ENCODE data around the gene TLN1. TPM values are rescaled to one million over a fixed set of nuclear protein-coding genes. Genes with fewer than 3 reads are reported as not detected.

Gene TLN1
- polyA plus RNA-seq, 1 donor, result 117 TPM

DNA sequence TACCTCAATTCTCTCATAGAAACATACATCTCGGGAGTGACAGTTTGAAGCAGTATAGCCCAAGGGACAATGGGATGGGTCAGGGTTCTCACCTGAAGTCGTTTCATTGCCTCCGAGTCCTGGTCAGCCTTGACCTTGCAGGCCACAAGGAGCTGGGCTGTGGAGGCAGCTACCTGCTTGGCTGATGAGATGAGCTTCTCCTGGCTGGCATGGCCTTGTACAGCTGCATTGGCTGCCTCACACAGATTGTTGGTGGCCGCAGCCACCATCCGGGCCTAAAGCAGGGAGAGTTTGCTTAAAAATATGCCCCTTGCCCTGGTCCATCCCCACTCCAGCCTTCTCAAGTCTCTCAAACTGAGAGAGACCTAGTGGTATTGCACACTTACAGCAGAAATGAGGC lies 33.8 kb downstream of the TLN1 start:
- no peaks in the 10 kb centered on the region for H3K9me3 ChIP-seq (ENCODE audit: control insufficient read depth, low read depth, low read length)
- no peak overlapping the region for H3K27ac ChIP-seq (ENCODE audit: low read length)
- WGBS (ENCODE audit: insufficient coverage, low lambda C conversion rate), result no CpG with 5 or more reads among the region's 5 CpGs
- H3K4me1 ChIP-seq (ENCODE audit: control insufficient read depth, insufficient read depth, low read length), result no peaks in the 10 kb centered on the region
- no peak for DNase-seq
- H3K27me3 ChIP-seq (ENCODE audit: control insufficient read depth, insufficient read depth, low read length), result no peaks in the 10 kb centered on the region
- H3K4me3 ChIP-seq (ENCODE audit: low read length), result no peak overlapping the region
- H3K36me3 ChIP-seq (ENCODE audit: control insufficient read depth, insufficient read depth, low read length), result peaks cover 65% of the 10 kb centered on the region

- H3K27me3 ChIP-seq (ENCODE audit: control insufficient read depth, insufficient read depth, low read length), result no peaks in the 10 kb centered on the region
- H3K27ac ChIP-seq (ENCODE audit: low read length), result no peak overlapping the region
- H3K9me3 ChIP-seq (ENCODE audit: control insufficient read depth, low read depth, low read length), result no peaks in the 10 kb centered on the region
- no peak overlapping the region for H3K4me3 ChIP-seq (ENCODE audit: low read length)
- peaks cover 58% of the 10 kb centered on the region for H3K36me3 ChIP-seq (ENCODE audit: control insufficient read depth, insufficient read depth, low read length)
- no peak for DNase-seq
- 93% methylated on average over 3 of the region's 14 CpGs for WGBS (ENCODE audit: insufficient coverage, low lambda C conversion rate)
- no peaks in the 10 kb centered on the region for H3K4me1 ChIP-seq (ENCODE audit: control insufficient read depth, insufficient read depth, low read length)
Observed at GRCh38 chr9:35697486-35697885, 34.5 kb downstream of the TLN1 start.

DNA sequence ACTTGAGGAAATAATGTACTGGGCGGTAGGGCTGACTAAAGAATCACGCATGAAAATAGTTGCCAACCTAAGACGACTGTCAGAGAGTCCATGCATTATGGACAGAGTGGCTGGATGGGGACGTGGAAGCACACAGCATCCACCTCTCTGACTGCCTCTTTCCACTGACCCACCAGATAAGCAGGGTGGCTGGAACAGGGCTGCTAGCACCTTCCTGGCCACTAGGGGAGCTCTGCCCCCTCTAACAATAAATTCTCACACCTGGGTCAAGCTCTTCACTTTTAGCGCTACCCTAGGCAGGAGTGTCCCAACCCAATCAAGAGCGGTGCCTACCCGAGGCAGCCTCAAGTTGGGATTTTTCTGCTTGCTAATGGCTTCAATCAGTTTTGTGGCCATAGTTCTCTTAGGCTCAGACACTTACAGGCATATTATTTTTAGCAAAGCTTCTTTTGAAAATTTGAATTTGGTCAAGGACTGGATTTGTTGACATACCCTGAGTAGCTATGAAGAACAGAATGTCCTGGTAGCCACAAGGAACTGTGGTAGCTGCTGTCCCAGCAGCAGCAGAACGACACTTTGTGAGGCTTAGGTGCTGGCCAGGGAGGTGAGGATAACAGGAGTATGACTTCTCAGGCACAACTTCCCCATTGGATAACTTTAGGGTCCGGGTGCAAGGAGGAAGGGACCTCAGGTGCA lies 35.3 kb downstream of the TLN1 start:
- Histone ChIP-seq H3K9me3 (ENCODE audit: control insufficient read depth, low read depth, low read length) (no peaks in the 10 kb centered on the region), H3K27ac (ENCODE audit: low read length) (no peak overlapping the region), H3K27me3 (ENCODE audit: control insufficient read depth, insufficient read depth, low read length) (no peaks in the 10 kb centered on the region), H3K4me1 (ENCODE audit: control insufficient read depth, insufficient read depth, low read length) (no peaks in the 10 kb centered on the region), H3K36me3 (ENCODE audit: control insufficient read depth, insufficient read depth, low read length) (peaks cover 50% of the 10 kb centered on the region), H3K4me3 (ENCODE audit: low read length) (no peak overlapping the region)
- peak; percentile 34 to 49 for DNase-seq
- WGBS (ENCODE audit: insufficient coverage, low lambda C conversion rate), result 100% methylated on average over 1 of the region's 9 CpGs

GRCh38 chr9:35695943-35696401 lies 36.0 kb downstream of the TLN1 start:
- peak in 1 of 2 donors; percentile 57 for DNase-seq
- Histone ChIP-seq H3K4me3 (ENCODE audit: low read length) (no peak overlapping the region), H3K36me3 (ENCODE audit: control insufficient read depth, insufficient read depth, low read length) (peaks cover 43% of the 10 kb centered on the region), H3K27me3 (ENCODE audit: control insufficient read depth, insufficient read depth, low read length) (no peaks in the 10 kb centered on the region), H3K9me3 (ENCODE audit: control insufficient read depth, low read depth, low read length) (no peaks in the 10 kb centered on the region), H3K27ac (ENCODE audit: low read length) (no peak overlapping the region), H3K4me1 (ENCODE audit: control insufficient read depth, insufficient read depth, low read length) (peaks cover 3% of the 10 kb centered on the region)
- WGBS (ENCODE audit: insufficient coverage, low lambda C conversion rate), result no CpG with 5 or more reads among the region's 3 CpGs

- H3K27me3 ChIP-seq (ENCODE audit: control insufficient read depth, insufficient read depth, low read length), result peaks cover 2% of the 10 kb centered on the region
- DNase-seq, result peak in 1 of 2 donors; percentile 28
- peaks cover 17% of the 10 kb centered on the region for H3K4me1 ChIP-seq (ENCODE audit: control insufficient read depth, insufficient read depth, low read length)
- peaks cover 2% of the 10 kb centered on the region for H3K9me3 ChIP-seq (ENCODE audit: control insufficient read depth, low read depth, low read length)
- peak overlapping the region; percentile 86 for H3K27ac ChIP-seq (ENCODE audit: low read length)
- WGBS (ENCODE audit: insufficient coverage, low lambda C conversion rate), result 80% methylated on average over 1 of the region's 13 CpGs
- H3K36me3 ChIP-seq (ENCODE audit: control insufficient read depth, insufficient read depth, low read length), result peaks cover 4% of the 10 kb centered on the region
- no peak overlapping the region for H3K4me3 ChIP-seq (ENCODE audit: low read length)
Observed at GRCh38 chr9:35691757-35692301, 40.2 kb downstream of the TLN1 start.

- H3K36me3 ChIP-seq (ENCODE audit: control insufficient read depth, insufficient read depth, low read length), result peaks cover 5% of the 10 kb centered on the region
- H3K4me3 ChIP-seq (ENCODE audit: low read length), result peak overlapping the region; percentile 78
- no peak for DNase-seq
- 64% methylated on average over 2 of the region's 10 CpGs for WGBS (ENCODE audit: insufficient coverage, low lambda C conversion rate)
- peak overlapping the region; percentile 86 for H3K27ac ChIP-seq (ENCODE audit: low read length)
- peaks cover 2% of the 10 kb centered on the region for H3K9me3 ChIP-seq (ENCODE audit: control insufficient read depth, low read depth, low read length)
- H3K27me3 ChIP-seq (ENCODE audit: control insufficient read depth, insufficient read depth, low read length), result peaks cover 2% of the 10 kb centered on the region
- H3K4me1 ChIP-seq (ENCODE audit: control insufficient read depth, insufficient read depth, low read length), result peaks cover 17% of the 10 kb centered on the region
Observed at GRCh38 chr9:35691334-35691650, 40.7 kb downstream of the TLN1 start.

GRCh38 chr9:35690614-35691333 lies 41.2 kb downstream of the TLN1 start:
- H3K36me3 ChIP-seq (ENCODE audit: control insufficient read depth, insufficient read depth, low read length), result peaks cover 3% of the 10 kb centered on the region
- no CpG with 5 or more reads among the region's 61 CpGs for WGBS (ENCODE audit: insufficient coverage, low lambda C conversion rate)
- peaks cover 2% of the 10 kb centered on the region for H3K9me3 ChIP-seq (ENCODE audit: control insufficient read depth, low read depth, low read length)
- H3K4me3 ChIP-seq (ENCODE audit: low read length), result peak overlapping the region; percentile 78
- peak overlapping the region; percentile 86 for H3K27ac ChIP-seq (ENCODE audit: low read length)
- H3K27me3 ChIP-seq (ENCODE audit: control insufficient read depth, insufficient read depth, low read length), result peaks cover 2% of the 10 kb centered on the region
- H3K4me1 ChIP-seq (ENCODE audit: control insufficient read depth, insufficient read depth, low read length), result peaks cover 17% of the 10 kb centered on the region
- peak; percentile 57 to 69 for DNase-seq

- Histone ChIP-seq H3K27me3 (ENCODE audit: control insufficient read depth, insufficient read depth, low read length) (peaks cover 2% of the 10 kb centered on the region), H3K4me1 (ENCODE audit: control insufficient read depth, insufficient read depth, low read length) (peaks cover 17% of the 10 kb centered on the region), H3K36me3 (ENCODE audit: control insufficient read depth, insufficient read depth, low read length) (peaks cover 7% of the 10 kb centered on the region), H3K27ac (ENCODE audit: low read length) (peak overlapping the region; percentile 86), H3K4me3 (ENCODE audit: low read length) (peak overlapping the region; percentile 78), H3K9me3 (ENCODE audit: control insufficient read depth, low read depth, low read length) (peaks cover 7% of the 10 kb centered on the region)
- no peak for DNase-seq
- no CpG with 5 or more reads among the region's 21 CpGs for WGBS (ENCODE audit: insufficient coverage, low lambda C conversion rate)
Observed at GRCh38 chr9:35690294-35690613, 41.7 kb downstream of the TLN1 start.

DNA sequence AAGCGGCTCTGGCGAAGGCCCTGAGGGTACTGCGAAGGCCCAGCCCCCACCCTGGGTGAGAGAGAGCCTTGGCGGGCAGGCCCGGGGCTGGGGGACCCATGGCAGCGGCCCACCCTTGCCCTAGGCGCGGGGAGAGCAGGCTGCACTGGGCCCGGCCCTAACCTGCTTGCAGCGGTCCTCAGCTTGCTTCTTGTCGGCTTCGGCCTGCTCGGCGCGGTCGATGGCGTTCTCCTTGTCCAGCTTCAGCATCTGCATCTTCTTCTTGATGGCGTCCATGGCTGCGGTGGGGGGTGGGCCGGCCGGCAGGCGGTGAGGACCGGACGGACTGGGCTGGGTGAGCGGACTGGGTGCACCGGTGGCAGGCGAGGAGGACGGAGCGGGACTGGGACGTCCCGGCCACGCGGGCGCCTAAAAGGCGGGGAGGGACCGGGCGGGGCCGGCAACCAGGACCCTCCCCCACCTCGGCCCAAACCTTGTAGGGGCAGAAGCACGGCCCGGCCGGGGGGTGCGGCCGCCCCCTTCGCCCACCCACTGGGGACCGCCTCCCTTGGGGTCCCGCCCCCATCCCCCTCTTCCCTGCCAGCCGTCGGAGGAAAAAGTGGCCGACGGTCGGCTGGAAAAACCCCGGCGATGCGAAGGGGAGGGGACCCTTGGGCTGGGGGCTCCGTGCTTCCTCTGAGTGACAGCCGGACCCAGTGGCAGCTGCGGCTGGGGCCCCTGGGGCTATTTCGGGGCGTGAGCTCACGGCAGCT lies 42.3 kb downstream of the TLN1 start, which contains the start of gene TPM2:
Gene TPM2, minus strand, starts transcription at position 384 of the 752 bp plus-strand sequence. Its CDS starts 108 bp downstream, at position 276.
- Histone ChIP-seq H3K36me3 (ENCODE audit: control insufficient read depth, insufficient read depth, low read length) (peaks cover 13% of the 10 kb centered on the region), H3K4me3 (ENCODE audit: low read length) (peak within 1 kb of the TSS; percentile 78), H3K27ac (ENCODE audit: low read length) (peak within 1 kb of the TSS; percentile 86), H3K4me1 (ENCODE audit: control insufficient read depth, insufficient read depth, low read length) (peaks cover 17% of the 10 kb centered on the region), H3K27me3 (ENCODE audit: control insufficient read depth, insufficient read depth, low read length) (peaks cover 2% of the 10 kb centered on the region), H3K9me3 (ENCODE audit: control insufficient read depth, low read depth, low read length) (peaks cover 9% of the 10 kb centered on the region)
- no CpG with 5 or more reads among the region's 61 CpGs for WGBS (ENCODE audit: insufficient coverage, low lambda C conversion rate)
- peak; percentile 42 to 64 for DNase-seq
